WTC11 (cell line): ENCODE data around the gene PRKCQ. TPM values are rescaled to one million over a fixed set of nuclear protein-coding genes. Genes with fewer than 3 reads are reported as not detected.

ENCODE experiments used
- ATAC-seq: fragments of 200-7000 bp; cut with Tn5 transposase; 2 replicates; pipeline ENCODE4 v1.10.0; 2021; ENCODE audit warnings: mild to moderate bottlenecking, moderate library complexity
- CTCF ChIA-PET: fragments of 300-600 bp; sonication (Branson Sonifier 250); formaldehyde crosslinking; loops from one replicate; lab custom pipeline; 2021; ENCODE audit warnings: antibody characterized with exemption; lab: Charles Lee
- POLR2A ChIA-PET: fragments of 350-600 bp; sonication (Branson Sonifier 250); formaldehyde crosslinking; loops from one replicate; lab custom pipeline; 2021; ENCODE audit warnings: antibody characterized with exemption; lab: Charles Lee
- DNase-seq: peaks from one replicate; pipeline ENCODE4 v3.0.0; 2021; ENCODE audit warnings: low spot score
- H3K27ac Mint-ChIP-seq: 2 replicates; pipeline ENCODE4 v1.8.0; 2021; ENCODE audit warnings: mixed read lengths
- H3K27me3 Mint-ChIP-seq: 2 replicates; pipeline ENCODE4 v1.8.0; 2021; ENCODE audit warnings: low read depth, mild to moderate bottlenecking, moderate library complexity, mixed read lengths
- H3K36me3 Mint-ChIP-seq: 2 replicates; pipeline ENCODE4 v1.8.0; 2021; ENCODE audit warnings: mixed read lengths
- H3K4me1 Mint-ChIP-seq: 2 replicates; pipeline ENCODE4 v1.8.0; 2022; ENCODE audit warnings: mixed read lengths
- H3K4me3 Mint-ChIP-seq: 2 replicates; pipeline ENCODE4 v1.8.0; 2021; ENCODE audit warnings: mild to moderate bottlenecking, moderate library complexity, mixed read lengths
- H3K9me3 Mint-ChIP-seq: 2 replicates; pipeline ENCODE4 v1.8.0; 2021; ENCODE audit warnings: mixed read lengths
- CREB1 ChIP-seq: sonication (generic); formaldehyde crosslinking; IDR thresholded peaks from 2 replicates; pipeline ENCODE4 v1.8.0; 2023; ENCODE audit warnings: mild to moderate bottlenecking, missing genetic modification reagents
- IRF2 ChIP-seq: sonication (generic); formaldehyde crosslinking; IDR thresholded peaks from 2 replicates; pipeline ENCODE4 v1.8.0; 2022; ENCODE audit warnings: low read depth, missing genetic modification reagents, borderline replicate concordance
- OVOL2 ChIP-seq: fragments of 250-450 bp; sonication (Bioruptor Pico); IDR thresholded peaks from 2 replicates; pipeline ENCODE4 v1.9.0; 2021; ENCODE audit warnings: mild to moderate bottlenecking, borderline replicate concordance
- PRDM15 ChIP-seq: sonication (generic); formaldehyde crosslinking; IDR thresholded peaks from 2 replicates; pipeline ENCODE4 v1.8.0; 2022; ENCODE audit warnings: missing genetic modification reagents
- PRRX2 ChIP-seq: fragments of 250-450 bp; sonication (Bioruptor Pico); IDR thresholded peaks from 2 replicates; pipeline ENCODE4 v1.8.0; 2021; ENCODE audit warnings: mild to moderate bottlenecking
- RORB ChIP-seq: fragments of 250-450 bp; sonication (Bioruptor Pico); IDR thresholded peaks from 2 replicates; pipeline ENCODE4 v1.9.0; 2021; ENCODE audit warnings: mild to moderate bottlenecking
- SMAD3 ChIP-seq: sonication (generic); formaldehyde crosslinking; IDR thresholded peaks from 2 replicates; pipeline ENCODE4 v1.8.0; 2022; ENCODE audit warnings: missing genetic modification reagents, mild to moderate bottlenecking, borderline replicate concordance
- ZNF121 ChIP-seq: sonication (generic); formaldehyde crosslinking; IDR thresholded peaks from 2 replicates; pipeline ENCODE4 v1.8.0; 2023; ENCODE audit warnings: missing genetic modification reagents
- ZNF219 ChIP-seq: sonication (generic); formaldehyde crosslinking; IDR thresholded peaks from 2 replicates; pipeline ENCODE4 v1.8.0; 2023; ENCODE audit warnings: missing genetic modification reagents, mild to moderate bottlenecking, borderline replicate concordance
- ZNF423 ChIP-seq: fragments of 250-450 bp; sonication (Bioruptor Pico); IDR thresholded peaks from 2 replicates; pipeline ENCODE4 v2.1.2; 2022; ENCODE audit warnings: mild to moderate bottlenecking, moderate library complexity
- ZNF671 ChIP-seq: fragments of 250-450 bp; sonication (Bioruptor Pico); IDR thresholded peaks from 2 replicates; pipeline ENCODE4 v1.8.0; 2021; ENCODE audit warnings: mild to moderate bottlenecking
- total RNA-seq: library from RNA; stranded (reverse); gene quantifications from 3 replicates; pipeline ENCODE4 v1.2.3, GENCODE V29; 2021
- TF ChIP-seq, protein P1 (sequence below): sonication (generic); formaldehyde crosslinking; IDR thresholded peaks from 2 replicates; pipeline ENCODE4 v1.8.1; 2023; ENCODE audit warnings: mild to moderate bottlenecking, missing genetic modification reagents
- TF ChIP-seq, protein P2 (sequence below): fragments of 250-450 bp; sonication (Bioruptor Pico); IDR thresholded peaks from 2 replicates; pipeline ENCODE4 v1.9.0; 2021; ENCODE audit warnings: mild to moderate bottlenecking, borderline replicate concordance
- TF ChIP-seq, protein P3 (sequence below): fragments of 250-450 bp; sonication (Bioruptor Pico); IDR thresholded peaks from 2 replicates; pipeline ENCODE4 v1.9.0; 2021; ENCODE audit warnings: moderate library complexity, mild to moderate bottlenecking, inconsistent platforms, borderline replicate concordance

The PRKCQ gene
- total RNA-seq, 1 experiment from 2014 or later: 8.7 TPM

- TF ChIP-seq, protein P1, sequence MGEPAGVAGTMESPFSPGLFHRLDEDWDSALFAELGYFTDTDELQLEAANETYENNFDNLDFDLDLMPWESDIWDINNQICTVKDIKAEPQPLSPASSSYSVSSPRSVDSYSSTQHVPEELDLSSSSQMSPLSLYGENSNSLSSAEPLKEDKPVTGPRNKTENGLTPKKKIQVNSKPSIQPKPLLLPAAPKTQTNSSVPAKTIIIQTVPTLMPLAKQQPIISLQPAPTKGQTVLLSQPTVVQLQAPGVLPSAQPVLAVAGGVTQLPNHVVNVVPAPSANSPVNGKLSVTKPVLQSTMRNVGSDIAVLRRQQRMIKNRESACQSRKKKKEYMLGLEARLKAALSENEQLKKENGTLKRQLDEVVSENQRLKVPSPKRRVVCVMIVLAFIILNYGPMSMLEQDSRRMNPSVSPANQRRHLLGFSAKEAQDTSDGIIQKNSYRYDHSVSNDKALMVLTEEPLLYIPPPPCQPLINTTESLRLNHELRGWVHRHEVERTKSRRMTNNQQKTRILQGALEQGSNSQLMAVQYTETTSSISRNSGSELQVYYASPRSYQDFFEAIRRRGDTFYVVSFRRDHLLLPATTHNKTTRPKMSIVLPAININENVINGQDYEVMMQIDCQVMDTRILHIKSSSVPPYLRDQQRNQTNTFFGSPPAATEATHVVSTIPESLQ (CRISPR knock-in tag): no peak
- no peak for TF ChIP-seq SMAD3 (CRISPR knock-in tag)
- TF ChIP-seq, protein P2, sequence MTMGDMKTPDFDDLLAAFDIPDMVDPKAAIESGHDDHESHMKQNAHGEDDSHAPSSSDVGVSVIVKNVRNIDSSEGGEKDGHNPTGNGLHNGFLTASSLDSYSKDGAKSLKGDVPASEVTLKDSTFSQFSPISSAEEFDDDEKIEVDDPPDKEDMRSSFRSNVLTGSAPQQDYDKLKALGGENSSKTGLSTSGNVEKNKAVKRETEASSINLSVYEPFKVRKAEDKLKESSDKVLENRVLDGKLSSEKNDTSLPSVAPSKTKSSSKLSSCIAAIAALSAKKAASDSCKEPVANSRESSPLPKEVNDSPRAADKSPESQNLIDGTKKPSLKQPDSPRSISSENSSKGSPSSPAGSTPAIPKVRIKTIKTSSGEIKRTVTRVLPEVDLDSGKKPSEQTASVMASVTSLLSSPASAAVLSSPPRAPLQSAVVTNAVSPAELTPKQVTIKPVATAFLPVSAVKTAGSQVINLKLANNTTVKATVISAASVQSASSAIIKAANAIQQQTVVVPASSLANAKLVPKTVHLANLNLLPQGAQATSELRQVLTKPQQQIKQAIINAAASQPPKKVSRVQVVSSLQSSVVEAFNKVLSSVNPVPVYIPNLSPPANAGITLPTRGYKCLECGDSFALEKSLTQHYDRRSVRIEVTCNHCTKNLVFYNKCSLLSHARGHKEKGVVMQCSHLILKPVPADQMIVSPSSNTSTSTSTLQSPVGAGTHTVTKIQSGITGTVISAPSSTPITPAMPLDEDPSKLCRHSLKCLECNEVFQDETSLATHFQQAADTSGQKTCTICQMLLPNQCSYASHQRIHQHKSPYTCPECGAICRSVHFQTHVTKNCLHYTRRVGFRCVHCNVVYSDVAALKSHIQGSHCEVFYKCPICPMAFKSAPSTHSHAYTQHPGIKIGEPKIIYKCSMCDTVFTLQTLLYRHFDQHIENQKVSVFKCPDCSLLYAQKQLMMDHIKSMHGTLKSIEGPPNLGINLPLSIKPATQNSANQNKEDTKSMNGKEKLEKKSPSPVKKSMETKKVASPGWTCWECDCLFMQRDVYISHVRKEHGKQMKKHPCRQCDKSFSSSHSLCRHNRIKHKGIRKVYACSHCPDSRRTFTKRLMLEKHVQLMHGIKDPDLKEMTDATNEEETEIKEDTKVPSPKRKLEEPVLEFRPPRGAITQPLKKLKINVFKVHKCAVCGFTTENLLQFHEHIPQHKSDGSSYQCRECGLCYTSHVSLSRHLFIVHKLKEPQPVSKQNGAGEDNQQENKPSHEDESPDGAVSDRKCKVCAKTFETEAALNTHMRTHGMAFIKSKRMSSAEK (CRISPR knock-in tag): no peak
Observed at GRCh38 chr10:6494936-6495592, 85.0 kb downstream of the PRKCQ start (continued).

DNA sequence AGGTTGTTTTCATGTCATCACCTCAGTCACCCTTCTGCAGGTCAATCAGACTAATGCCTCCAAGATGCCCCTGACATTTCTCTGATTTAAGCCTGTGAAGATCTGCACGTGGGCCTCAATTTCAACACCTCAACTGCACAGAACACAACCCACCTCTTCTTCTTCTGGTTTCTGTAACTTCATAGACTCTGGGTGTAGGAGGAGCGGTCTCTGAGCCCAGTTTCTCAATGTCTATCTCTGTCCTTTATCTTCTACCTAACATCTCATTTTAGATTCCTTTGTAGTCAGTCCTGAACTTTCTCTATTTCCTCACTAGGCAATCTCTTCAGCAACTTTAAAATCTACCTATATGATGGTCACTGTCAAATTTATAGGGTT is 85.6 kb downstream of the PRKCQ start:
- TF ChIP-seq, protein P2 (CRISPR knock-in tag): no peak
- TF ChIP-seq SMAD3 (CRISPR knock-in tag) (no peak), RORB (CRISPR knock-in tag) (no peak), CREB1 (CRISPR knock-in tag) (no peak), ZNF423 (CRISPR knock-in tag) (no peak)
- CTCF ChIA-PET: interaction anchor here (1.1 kb wide), 1 partner anchor 11 kb away, joined by 3 read pairs; no protein-coding TSS in a partner anchor
- no peak for DNase-seq
- no peak for ATAC-seq
- H3K9me3 Mint-ChIP-seq: no peaks in the 10 kb centered on the region
- peaks cover 3% of the 10 kb centered on the region for H3K4me1 Mint-ChIP-seq
- no peak overlapping the region for H3K4me3 Mint-ChIP-seq
- POLR2A ChIA-PET: no interaction called here
- H3K27ac Mint-ChIP-seq: no peak overlapping the region
- no peaks in the 10 kb centered on the region for H3K27me3 Mint-ChIP-seq
- H3K36me3 Mint-ChIP-seq: no peaks in the 10 kb centered on the region

- no peak for DNase-seq
- peaks cover 4% of the 10 kb centered on the region for H3K36me3 Mint-ChIP-seq
- POLR2A ChIA-PET: no interaction called here
- H3K9me3 Mint-ChIP-seq: no peaks in the 10 kb centered on the region
- H3K27ac Mint-ChIP-seq: no peak overlapping the region
- no peaks in the 10 kb centered on the region for H3K27me3 Mint-ChIP-seq
- no peak overlapping the region for H3K4me3 Mint-ChIP-seq
- ATAC-seq: no peak
- CTCF ChIA-PET: interaction anchor here (1.1 kb wide), 1 partner anchor 10 kb away, joined by 3 read pairs; no protein-coding TSS in a partner anchor
- peaks cover 9% of the 10 kb centered on the region for H3K4me1 Mint-ChIP-seq
- no peak for TF ChIP-seq ZNF671 (CRISPR knock-in tag)
- TF ChIP-seq, protein P3, sequence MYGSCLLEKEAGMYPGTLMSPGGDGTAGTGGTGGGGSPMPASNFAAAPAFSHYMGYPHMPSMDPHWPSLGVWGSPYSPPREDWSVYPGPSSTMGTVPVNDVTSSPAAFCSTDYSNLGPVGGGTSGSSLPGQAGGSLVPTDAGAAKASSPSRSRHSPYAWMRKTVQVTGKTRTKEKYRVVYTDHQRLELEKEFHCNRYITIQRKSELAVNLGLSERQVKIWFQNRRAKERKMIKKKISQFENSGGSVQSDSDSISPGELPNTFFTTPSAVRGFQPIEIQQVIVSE (CRISPR knock-in tag): no peak
- no peak for TF ChIP-seq IRF2
- TF ChIP-seq PRDM15 (CRISPR knock-in tag): no peak
- TF ChIP-seq ZNF121 (CRISPR knock-in tag): no peak
- no peak for TF ChIP-seq OVOL2 (CRISPR knock-in tag)
- TF ChIP-seq ZNF219 (CRISPR knock-in tag): no peak
- TF ChIP-seq PRRX2: no peak
Observed at GRCh38 chr10:6493521-6494441, 86.3 kb downstream of the PRKCQ start.
